Heart left ventricle (tissue), 13 donors: ENCODE data around the gene PRKN.

Source experiments
- CTCF ChIP-seq, 12 donors: fragments of 200-600 bp; sonication (generic) in 4 of 12; IDR thresholded peaks; one replicate each; pipeline versions ENCODE4 v1.5.0 to v1.8.0; 2018 to 2022; ENCODE audit warnings: antibody characterized with exemption in 12 of 12, mild to moderate bottlenecking in 5 of 12
- POLR2A ChIP-seq, 2 donors: fragments of 450-650 bp; IDR thresholded peaks; one replicate each; pipeline ENCODE4 v1.6.1; 2017; ENCODE audit warnings: antibody characterized with exemption in 2 of 2, mild to moderate bottlenecking in 2 of 2, moderate library complexity in 2 of 2
- donor health status: ischemic (EF 13 %, LVEDD 7.1; RV severe dilation, severe dysfunction).
- donor health status: DM: no; HTN: yes; CAD: no.
- donor health status: DM: no; HTN: no; CAD: no.
- donor health status: ischemic (EF 25% LVEDD 6.9; RV normal size, moderate dysfunction).
- donor health status: ischemic (EF 25% LVEDD 5.7; RV mildly dilated, moderate dysfunction).
- donor health status: ischemic (EF 35%, LVEDD 5.7; RV mildly dilated, moderate dysfunction).
- donor health status: nonischemic (EF 11% LVEDD 7.7; RV severe dilation, severe dysfunction).
- donor health status: DM: yes; HTN: yes; CAD: no.
- donor health status: PGD.
- donor health status: ischemic (EF 29% LVEDD 5.4; RV normal size, mild dysfunction).
- donor health status: nonischemic (EF 23%, LVEDD 6.1; RV moderate dilation, normal function).

- TF ChIP-seq CTCF (IDR thresholded peaks at IDR 0.05) = no peak
- no peak for TF ChIP-seq POLR2A (IDR thresholded peaks at IDR 0.05)
Observed at GRCh38 chr6:161815965-161816364, 911.6 kb downstream of the PRKN start.
